GM12878 (cell line): ENCODE results near the gene MUC5B. TPM values are rescaled to one million over a fixed set of nuclear protein-coding genes. Genes with fewer than 3 reads are reported as not detected.

ENCODE experiments used
- ATAC-seq: fragments of 200-7000 bp; cut with Tn5 transposase; 3 replicates; pipeline ENCODE4 v1.9.1; 2020; ENCODE audit warnings: mild to moderate bottlenecking, moderate library complexity
- BruUV-seq: library from RNA; stranded (reverse); fragments of 400-500 nt; replicated peaks from 2 replicates; lab custom pipeline; 2021; lab: Mats Ljungman, UMichigan
- CTCF ChIA-PET: fragments of 300-600 bp; sonication (Branson Sonifier 250); formaldehyde crosslinking; extraction: SDS; loops from one replicate; lab custom pipeline; 2021; ENCODE audit warnings: inconsistent platforms; lab: Yijun Ruan, JAX
- POLR2A ChIA-PET: fragments of 350-600 bp; formaldehyde crosslinking; extraction: SDS; loops from one replicate; lab custom pipeline; 2021; ENCODE audit warnings: inconsistent platforms; lab: Charles Lee
- RAD21 ChIA-PET: fragments of 300-600 bp; sonication (Branson Sonifier 250); formaldehyde crosslinking; loops from one replicate; lab custom pipeline; 2023; ENCODE audit warnings: antibody characterized with exemption; ENCODE audit not compliant: unreplicated experiment; lab: Charles Lee
- SMC1A ChIA-PET: fragments of 300-600 bp; sonication (Branson Sonifier 250); formaldehyde crosslinking; loops from one replicate; lab custom pipeline; 2023; ENCODE audit not compliant: unreplicated experiment, uncharacterized antibody; lab: Charles Lee
- DNase-seq: peaks from one replicate; pipeline ENCODE4 v3.0.0-alpha.2; 2011; ENCODE audit warnings: low read depth, low spot score
- FAIRE-seq: peaks from 3 replicates; lab custom pipeline; 2011; peaks lifted over from hg19 to GRCh38; lab: Jason Lieb, UNC
- H2AFZ ChIP-seq: 2 replicates; pipeline ENCODE4 v1.6.0; 2011; ENCODE audit warnings: low read depth, low read length, control low read depth; ENCODE audit not compliant: control insufficient read depth
- H3K27ac ChIP-seq: 2 replicates; pipeline ENCODE4 v1.5.1; 2011; ENCODE audit warnings: control low read depth; ENCODE audit not compliant: control insufficient read depth, insufficient read depth
- H3K27me3 ChIP-seq, 2 experiments: replicated peaks in 1 of 2; 2 replicates each; pipeline versions ENCODE4 v1.6.0 to v1.6.1; 2011; ENCODE audit warnings: low read length in 1 of 2; ENCODE audit not compliant: control insufficient read depth in 2 of 2, insufficient read depth in 2 of 2
- H3K36me3 ChIP-seq, 2 experiments: 2 replicates each; pipeline ENCODE4 v1.5.1; 2011; ENCODE audit warnings: low read length in 1 of 2; ENCODE audit not compliant: control insufficient read depth in 2 of 2, insufficient read depth in 2 of 2
- H3K4me1 ChIP-seq: 2 replicates; pipeline ENCODE4 v1.6.1; 2011; ENCODE audit warnings: mild to moderate bottlenecking, low read length, moderate library complexity, mixed read lengths; ENCODE audit not compliant: control insufficient read depth, insufficient read depth
- H3K4me2 ChIP-seq: 2 replicates; pipeline ENCODE4 v1.6.0; 2011; ENCODE audit warnings: control low read depth; ENCODE audit not compliant: control insufficient read depth, insufficient read depth
- H3K4me3 ChIP-seq: fragments of 200-600 bp; sonication (generic); 2 replicates; pipeline ENCODE4 v1.5.1; 2016
- H3K79me2 ChIP-seq: 2 replicates; pipeline ENCODE4 v1.6.0; 2011; ENCODE audit warnings: low read length; ENCODE audit not compliant: control insufficient read depth, insufficient read depth
- H3K9ac ChIP-seq: 2 replicates; pipeline ENCODE4 v1.8.0; 2011; ENCODE audit warnings: low read length, control low read depth, mixed read lengths; ENCODE audit not compliant: control insufficient read depth, insufficient read depth
- H3K9me3 ChIP-seq: replicated peaks from 3 replicates; pipeline ENCODE4 v1.5.1; 2011; ENCODE audit warnings: mild to moderate bottlenecking, low read length; ENCODE audit not compliant: control insufficient read depth, insufficient read depth
- H4K20me1 ChIP-seq: 2 replicates; pipeline ENCODE4 v1.6.0; 2011; ENCODE audit not compliant: control insufficient read depth, insufficient read depth
- BRCA1 ChIP-seq: IDR thresholded peaks from 2 replicates; pipeline ENCODE4 v1.6.1; 2011; ENCODE audit warnings: low read depth, low read length, improper control_type of control experiment
- MYC ChIP-seq: IDR thresholded peaks from 2 replicates; pipeline ENCODE4 v1.6.1; 2011; ENCODE audit warnings: mild to moderate bottlenecking, low read length, moderate library complexity, inconsistent platforms; ENCODE audit not compliant: insufficient read depth, insufficient replicate concordance, insufficient read length, severe bottlenecking
- REST ChIP-seq: IDR thresholded peaks from 2 replicates; pipeline ENCODE4 v1.6.1; 2012; ENCODE audit warnings: mild to moderate bottlenecking, low read depth, low read length
- SUPT20H ChIP-seq: IDR thresholded peaks from 2 replicates; pipeline ENCODE4 v1.6.1; 2011; ENCODE audit warnings: low read depth, mild to moderate bottlenecking, low read length, moderate library complexity, borderline replicate concordance; ENCODE audit not compliant: control insufficient read depth
- WGBS: methylation state at CpG from one replicate; pipeline ENCODE4 v1.1.6; 2016; ENCODE audit warnings: low lambda C conversion rate; ENCODE audit not compliant: insufficient replicate concordance, insufficient coverage; ENCODE audit errors: missing lambda C conversion rate; 5-methylcytosine and 5-hydroxymethylcytosine counted together
- in situ Hi-C: fragments of 300-500 bp; cut with MboI; formaldehyde crosslinking; loops from 9 replicates; pipeline ENCODE4 v1.14.3; 2018; ENCODE audit warnings: mixed read lengths
- intact Hi-C: fragments of 100-400 bp; cut with micrococcal nuclease; formaldehyde crosslinking; loops from one replicate; pipeline ENCODE4 v1.14.2; 2022; ENCODE audit not compliant: unreplicated experiment
- polyA plus RNA-seq, 11 experiments: library from polyadenylated mRNA; depleted of rRNA in 4 of 11; unstranded in 6 of 11; stranded (reverse) in 5 of 11; fragments of >200 nt; fragmentation: Nextera tagmentation in 4 of 11; fragmentation: Illumina TruSeq in 1 of 11; extraction: Ambion mirVana in 4 of 11; extraction: Trizol in 1 of 11; gene quantifications; 1 replicate in 1 of 11; 2 replicates in 10 of 11; pipeline versions ENCODE4 v1.2.1 to v1.2.3, GENCODE V29; 2011 to 2016; ENCODE audit warnings: inconsistent platforms in 2 of 11, missing spikeins in 2 of 11, low read depth in 1 of 11
- total RNA-seq, 4 experiments: library from RNA; depleted of rRNA in 3 of 4; stranded (reverse); fragments of >200 nt in 3 of 4; fragmentation: Illumina TruSeq in 1 of 4; extraction: Trizol in 1 of 4; gene quantifications; 2 replicates each; pipeline versions ENCODE4 v1.2.1 to v1.2.3, GENCODE V29; 2013 to 2021

MUC5B gene
- total and polyA plus RNA-seq, 10 of the 15 experiments (the other 5 are each of a cell fraction or from before 2014, with no cell fraction given), result 1.5 TPM; not detected in 9

DNA sequence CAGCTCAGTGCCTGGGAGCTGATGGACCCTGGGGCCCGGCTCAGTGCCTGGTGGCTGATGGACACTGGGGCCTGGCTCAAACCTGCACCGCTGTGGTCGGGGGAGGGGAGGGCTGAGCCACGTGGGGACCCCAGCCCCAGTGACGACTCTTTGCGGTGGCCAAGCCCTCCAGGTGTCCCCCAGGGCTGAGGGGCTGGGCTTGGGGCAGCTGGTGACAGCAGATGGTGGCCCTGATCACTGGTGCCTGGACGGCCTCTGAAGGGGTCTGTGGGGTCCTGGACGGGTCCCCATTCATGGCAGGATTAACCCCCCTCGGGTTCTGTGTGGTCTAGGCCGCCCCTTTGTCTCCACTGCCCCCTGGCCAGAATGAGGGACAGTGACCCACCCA lies 3.4 kb upstream of the MUC5B start:
- H3K36me3 ChIP-seq, result no peaks in the 10 kb centered on the region
- TF ChIP-seq SUPT20H (no peak), REST (no peak), MYC (no peak), BRCA1 (no peak)
- intact Hi-C loops (no loop called here), in situ Hi-C loops (no loop called here)
- ATAC-seq, result no peak
- WGBS, result 29% methylated on average over 10 of the region's 10 CpGs
- no peak for DNase-seq
- no peaks in the 10 kb centered on the region for H4K20me1 ChIP-seq
- H3K9ac ChIP-seq, result no peak overlapping the region
- H3K9me3 ChIP-seq, result no peaks in the 10 kb centered on the region
- H3K27me3 ChIP-seq, result no peaks in the 10 kb centered on the region
- no peak overlapping the region for H2AFZ ChIP-seq
- ChIA-PET RAD21 (no interaction called here), SMC1A (no interaction called here), CTCF (no interaction called here), POLR2A (no interaction called here)
- no peaks in the 10 kb centered on the region for H3K79me2 ChIP-seq
- H3K4me3 ChIP-seq, result no peak overlapping the region
- no TSS peak for BruUV-seq
- H3K27ac ChIP-seq, result no peak overlapping the region
- H3K4me1 ChIP-seq, result no peaks in the 10 kb centered on the region
- FAIRE-seq, result no peak
- H3K4me2 ChIP-seq, result no peak overlapping the region
